ENCODE data around the gene RASAL2.

The RASAL2 gene

GRCh38 chr1:178263341-178263740 lies 169.4 kb downstream of the RASAL2 start:
- H3K27ac ChIP-seq (ENCODE audit: low read depth, low read length) = peak overlapping the region; percentile 49

DNA sequence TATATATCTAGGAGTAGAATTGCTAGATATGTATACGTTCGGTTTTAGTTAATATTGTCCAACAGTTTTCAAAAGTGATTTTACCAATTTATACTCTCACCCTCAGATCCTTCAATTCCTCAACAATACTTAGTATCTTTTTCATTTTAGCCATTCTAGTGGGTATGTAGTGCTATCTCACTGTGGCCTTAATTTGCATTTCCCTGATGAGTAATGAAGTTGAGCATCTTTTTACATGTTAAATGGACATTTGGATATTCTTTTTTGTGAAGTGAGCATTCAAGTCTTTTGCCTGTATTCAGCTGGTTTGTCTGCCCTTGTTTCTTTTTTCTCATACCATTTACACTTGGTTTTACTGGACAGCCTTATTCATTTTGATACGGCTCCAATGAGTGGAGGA lies 172.2 kb downstream of the RASAL2 start:
- Histone ChIP-seq H3K4me1 (ENCODE audit: control insufficient read depth, insufficient read depth, low read length) (peaks cover 84% of the 10 kb centered on the region), H3K27ac (ENCODE audit: low read depth, low read length) (peak overlapping the region; percentile 95), H3K9ac (ENCODE audit: low read depth, low read length) (peak overlapping the region; percentile 54; the same call in 1 of the 2 replicates), H3K4me3 (ENCODE audit: low read depth, low read length) (peak overlapping the region; percentile 46), H3K36me3 (ENCODE audit: control insufficient read depth, insufficient read depth, low read length) (no peaks in the 10 kb centered on the region), H3K9me3 (ENCODE audit: control insufficient read depth, insufficient read depth, low read length) (no peaks in the 10 kb centered on the region), H3K27me3 (ENCODE audit: control insufficient read depth, insufficient read depth, low read length) (no peaks in the 10 kb centered on the region)

More at GRCh38 chr1:178263341-178263740, 169.4 kb downstream of the RASAL2 start:
- no peaks in the 10 kb centered on the region for H3K36me3 ChIP-seq (ENCODE audit: control insufficient read depth, insufficient read depth, low read length)
- H3K4me1 ChIP-seq (ENCODE audit: control insufficient read depth, insufficient read depth, low read length) = peaks cover 64% of the 10 kb centered on the region
- no peaks in the 10 kb centered on the region for H3K9me3 ChIP-seq (ENCODE audit: control insufficient read depth, insufficient read depth, low read length)
- H3K4me3 ChIP-seq (ENCODE audit: low read depth, low read length) = no peak overlapping the region
- H3K27me3 ChIP-seq (ENCODE audit: control insufficient read depth, insufficient read depth, low read length) = no peaks in the 10 kb centered on the region
- no peak overlapping the region for H3K9ac ChIP-seq (ENCODE audit: low read depth, low read length)

DNA sequence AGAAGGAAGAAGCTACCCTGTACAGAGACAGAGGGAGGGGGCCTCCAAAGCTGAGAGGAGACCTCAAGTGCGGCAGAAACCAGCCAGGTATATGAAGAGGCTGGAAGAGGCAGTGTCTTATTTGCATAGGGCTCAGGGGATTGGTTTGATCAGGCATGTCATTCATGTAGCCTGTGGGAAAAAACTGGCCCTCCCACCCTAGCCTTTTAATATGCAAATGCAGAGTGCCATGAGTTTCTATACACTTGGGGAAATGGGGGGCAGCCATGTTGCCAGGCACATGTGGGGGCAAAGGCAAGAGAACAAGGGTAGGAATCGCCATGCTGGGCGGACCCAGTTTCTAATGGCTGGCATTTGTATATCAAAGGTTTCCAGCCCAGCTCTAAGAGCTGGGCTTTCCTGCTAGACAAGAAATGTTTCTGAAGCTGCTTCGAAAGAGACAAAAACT lies 172.7 kb downstream of the RASAL2 start:
- peak overlapping the region; percentile 74 for H3K9ac ChIP-seq (ENCODE audit: low read depth, low read length)
- H3K4me1 ChIP-seq (ENCODE audit: control insufficient read depth, insufficient read depth, low read length) = peaks cover 85% of the 10 kb centered on the region
- H3K36me3 ChIP-seq (ENCODE audit: control insufficient read depth, insufficient read depth, low read length) = no peaks in the 10 kb centered on the region
- H3K27me3 ChIP-seq (ENCODE audit: control insufficient read depth, insufficient read depth, low read length) = no peaks in the 10 kb centered on the region
- H3K9me3 ChIP-seq (ENCODE audit: control insufficient read depth, insufficient read depth, low read length) = no peaks in the 10 kb centered on the region
- peak overlapping the region; percentile 95 for H3K27ac ChIP-seq (ENCODE audit: low read depth, low read length)
- H3K4me3 ChIP-seq (ENCODE audit: low read depth, low read length) = peak overlapping the region; percentile 51

DNA sequence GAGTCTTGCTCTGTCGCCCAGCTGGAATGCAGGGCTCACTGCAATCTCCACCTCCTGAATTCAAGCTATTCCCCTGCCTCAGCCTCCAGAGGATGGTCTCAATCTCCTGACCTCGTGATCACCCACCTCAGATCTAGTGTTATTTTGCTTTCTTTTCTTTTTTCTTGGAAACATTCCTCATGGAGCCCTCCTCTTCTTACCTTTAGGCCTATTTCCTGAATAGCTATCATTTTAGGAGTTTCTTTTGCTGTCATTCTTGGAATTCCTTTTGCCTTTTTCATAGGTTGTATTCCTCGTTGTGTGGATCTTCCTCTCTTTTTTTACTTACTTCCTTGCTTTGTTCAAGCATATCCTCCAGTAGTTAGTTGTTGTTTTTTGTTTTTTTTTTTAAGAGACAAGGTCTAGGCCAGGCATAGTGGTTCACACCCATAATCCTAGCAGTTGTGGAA lies 173.8 kb downstream of the RASAL2 start:
- H3K4me1 ChIP-seq (ENCODE audit: control insufficient read depth, insufficient read depth, low read length) = peaks cover 83% of the 10 kb centered on the region
- no peaks in the 10 kb centered on the region for H3K27me3 ChIP-seq (ENCODE audit: control insufficient read depth, insufficient read depth, low read length)
- H3K27ac ChIP-seq (ENCODE audit: low read depth, low read length) = peak overlapping the region; percentile 95
- peak overlapping the region; percentile 51; the same call in 1 of the 2 replicates for H3K4me3 ChIP-seq (ENCODE audit: low read depth, low read length)
- H3K9ac ChIP-seq (ENCODE audit: low read depth, low read length) = peak overlapping the region; percentile 39
- H3K9me3 ChIP-seq (ENCODE audit: control insufficient read depth, insufficient read depth, low read length) = no peaks in the 10 kb centered on the region
- no peaks in the 10 kb centered on the region for H3K36me3 ChIP-seq (ENCODE audit: control insufficient read depth, insufficient read depth, low read length)

DNA sequence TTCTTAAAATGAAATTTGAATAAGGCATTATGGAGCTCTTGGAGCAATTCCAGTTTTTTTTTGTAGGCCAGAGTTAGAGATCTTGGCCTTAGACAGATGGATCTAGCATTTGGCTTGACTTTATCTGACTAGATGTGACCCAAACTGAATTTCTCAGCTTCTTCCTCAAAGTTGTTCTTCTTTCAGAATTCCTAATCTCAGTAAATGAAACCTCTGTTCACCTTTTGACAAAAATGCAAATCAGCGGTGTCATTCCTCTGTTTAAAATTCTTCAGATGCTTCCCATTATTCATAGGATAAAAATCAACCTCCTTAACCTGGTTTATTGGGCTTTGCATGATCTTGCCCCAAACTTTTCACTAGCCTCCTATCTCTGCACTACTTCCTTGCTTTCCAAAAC lies 177.6 kb downstream of the RASAL2 start:
- no peak overlapping the region for H3K9ac ChIP-seq (ENCODE audit: low read depth, low read length)
- peaks cover 69% of the 10 kb centered on the region for H3K4me1 ChIP-seq (ENCODE audit: control insufficient read depth, insufficient read depth, low read length)
- H3K4me3 ChIP-seq (ENCODE audit: low read depth, low read length) = no peak overlapping the region
- no peak overlapping the region for H3K27ac ChIP-seq (ENCODE audit: low read depth, low read length)
- H3K9me3 ChIP-seq (ENCODE audit: control insufficient read depth, insufficient read depth, low read length) = no peaks in the 10 kb centered on the region
- no peaks in the 10 kb centered on the region for H3K36me3 ChIP-seq (ENCODE audit: control insufficient read depth, insufficient read depth, low read length)
- no peaks in the 10 kb centered on the region for H3K27me3 ChIP-seq (ENCODE audit: control insufficient read depth, insufficient read depth, low read length)

DNA sequence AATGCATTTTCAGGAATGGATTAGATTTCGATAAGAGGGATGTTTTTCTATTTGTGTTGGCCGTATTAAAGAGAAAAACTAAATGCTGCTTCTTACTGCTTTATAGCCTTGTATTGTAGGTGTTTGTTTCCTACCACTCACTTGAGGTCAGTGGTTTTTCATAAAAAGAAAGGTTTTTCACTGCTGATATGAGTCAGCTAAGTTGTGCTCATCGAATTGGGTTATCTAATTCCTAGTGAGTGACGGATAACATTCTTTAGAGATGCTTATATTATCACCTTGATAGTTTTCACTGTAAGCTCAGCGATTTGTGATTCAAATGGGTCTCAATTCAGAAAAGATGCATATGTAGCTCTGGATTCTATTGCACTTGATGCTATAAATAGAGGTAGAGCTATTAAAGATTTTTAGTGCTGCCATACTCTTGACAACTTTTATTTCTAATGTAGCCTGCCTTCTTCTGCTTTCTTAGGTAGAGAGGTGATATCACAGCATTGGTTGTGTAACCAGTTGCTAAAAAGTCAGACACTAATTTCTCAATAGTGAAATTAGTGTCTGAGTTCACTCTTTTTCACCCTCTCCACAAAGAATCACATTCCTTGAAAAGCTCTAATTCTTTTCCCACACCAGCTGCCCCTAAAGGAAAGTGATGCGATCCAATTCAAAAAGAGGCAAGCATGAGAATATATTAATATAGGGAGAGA lies 180.0 kb downstream of the RASAL2 start:
- Histone ChIP-seq H3K27me3 (ENCODE audit: control insufficient read depth, insufficient read depth, low read length) (no peaks in the 10 kb centered on the region), H3K27ac (ENCODE audit: low read depth, low read length) (peak overlapping the region; percentile 22), H3K9ac (ENCODE audit: low read depth, low read length) (no peak overlapping the region), H3K9me3 (ENCODE audit: control insufficient read depth, insufficient read depth, low read length) (peaks cover 8% of the 10 kb centered on the region; the same call in 1 of the 2 replicates), H3K36me3 (ENCODE audit: control insufficient read depth, insufficient read depth, low read length) (no peaks in the 10 kb centered on the region), H3K4me3 (ENCODE audit: low read depth, low read length) (no peak overlapping the region), H3K4me1 (ENCODE audit: control insufficient read depth, insufficient read depth, low read length) (peaks cover 63% of the 10 kb centered on the region)

GRCh38 chr1:178275049-178275448 lies 181.1 kb downstream of the RASAL2 start:
- H3K4me1 ChIP-seq (ENCODE audit: control insufficient read depth, insufficient read depth, low read length) = peaks cover 65% of the 10 kb centered on the region
- H3K9ac ChIP-seq (ENCODE audit: low read depth, low read length) = no peak overlapping the region
- H3K36me3 ChIP-seq (ENCODE audit: control insufficient read depth, insufficient read depth, low read length) = no peaks in the 10 kb centered on the region
- H3K27ac ChIP-seq (ENCODE audit: low read depth, low read length) = peak overlapping the region; percentile 46
- peaks cover 8% of the 10 kb centered on the region; the same call in 1 of the 2 replicates for H3K9me3 ChIP-seq (ENCODE audit: control insufficient read depth, insufficient read depth, low read length)
- H3K4me3 ChIP-seq (ENCODE audit: low read depth, low read length) = no peak overlapping the region
- no peaks in the 10 kb centered on the region for H3K27me3 ChIP-seq (ENCODE audit: control insufficient read depth, insufficient read depth, low read length)

GRCh38 chr1:178275553-178275952 lies 181.6 kb downstream of the RASAL2 start:
- H3K9ac ChIP-seq (ENCODE audit: low read depth, low read length) = no peak overlapping the region
- no peak overlapping the region for H3K4me3 ChIP-seq (ENCODE audit: low read depth, low read length)
- H3K27ac ChIP-seq (ENCODE audit: low read depth, low read length) = peak overlapping the region; percentile 46

GRCh38 chr1:178277793-178278530 lies 184.1 kb downstream of the RASAL2 start:
- peaks cover 77% of the 10 kb centered on the region for H3K4me1 ChIP-seq (ENCODE audit: control insufficient read depth, insufficient read depth, low read length)
- no peak overlapping the region for H3K4me3 ChIP-seq (ENCODE audit: low read depth, low read length)
- H3K27ac ChIP-seq (ENCODE audit: low read depth, low read length) = peak overlapping the region; percentile 10

More at GRCh38 chr1:178275553-178275952, 181.6 kb downstream of the RASAL2 start:
- Histone ChIP-seq H3K36me3 (ENCODE audit: control insufficient read depth, insufficient read depth, low read length) (no peaks in the 10 kb centered on the region), H3K27me3 (ENCODE audit: control insufficient read depth, insufficient read depth, low read length) (no peaks in the 10 kb centered on the region), H3K9me3 (ENCODE audit: control insufficient read depth, insufficient read depth, low read length) (peaks cover 8% of the 10 kb centered on the region; the same call in 1 of the 2 replicates), H3K4me1 (ENCODE audit: control insufficient read depth, insufficient read depth, low read length) (peaks cover 68% of the 10 kb centered on the region)

DNA sequence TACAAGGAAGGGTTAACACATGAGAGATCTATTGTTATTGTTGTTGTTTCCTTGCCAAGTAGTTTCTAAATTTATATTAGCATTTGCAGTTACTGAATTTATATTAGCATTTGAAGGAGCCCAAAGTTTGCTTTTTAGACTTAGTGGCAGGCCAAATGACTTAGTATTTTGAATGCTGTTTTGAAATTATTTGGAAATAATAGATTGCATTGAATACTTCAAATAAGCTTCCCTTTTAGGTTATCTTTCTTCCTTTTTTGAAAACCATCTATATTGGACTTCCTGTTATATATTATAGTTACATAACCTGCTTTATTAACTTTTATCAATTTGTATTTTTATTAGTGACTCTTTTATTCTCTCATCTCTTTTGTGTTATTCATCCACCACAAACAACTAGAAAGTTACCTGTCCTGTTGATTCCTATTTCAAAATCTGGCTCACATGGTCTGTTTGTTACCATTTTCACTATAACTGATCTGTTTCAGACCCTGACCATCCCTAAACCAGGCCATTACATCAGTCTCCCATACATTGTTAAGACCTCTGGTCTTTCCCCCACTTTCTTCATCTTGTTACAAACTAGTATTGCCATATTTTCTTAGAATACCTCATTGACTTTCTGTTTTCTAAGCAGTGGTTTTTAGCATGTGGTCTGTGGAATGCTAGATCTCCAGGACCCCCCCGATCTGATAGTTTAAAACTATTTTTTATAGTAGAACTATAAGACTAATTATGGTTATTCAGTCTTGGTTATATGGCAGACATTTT lies 185.2 kb downstream of the RASAL2 start:
- Histone ChIP-seq H3K27me3 (ENCODE audit: control insufficient read depth, insufficient read depth, low read length) (no peaks in the 10 kb centered on the region), H3K4me3 (ENCODE audit: low read depth, low read length) (no peak overlapping the region), H3K9me3 (ENCODE audit: control insufficient read depth, insufficient read depth, low read length) (peaks cover 8% of the 10 kb centered on the region; the same call in 1 of the 2 replicates), H3K9ac (ENCODE audit: low read depth, low read length) (no peak overlapping the region), H3K27ac (ENCODE audit: low read depth, low read length) (no peak overlapping the region), H3K36me3 (ENCODE audit: control insufficient read depth, insufficient read depth, low read length) (no peaks in the 10 kb centered on the region), H3K4me1 (ENCODE audit: control insufficient read depth, insufficient read depth, low read length) (peaks cover 75% of the 10 kb centered on the region)

More at GRCh38 chr1:178277793-178278530, 184.1 kb downstream of the RASAL2 start:
- Histone ChIP-seq H3K36me3 (ENCODE audit: control insufficient read depth, insufficient read depth, low read length) (no peaks in the 10 kb centered on the region), H3K9me3 (ENCODE audit: control insufficient read depth, insufficient read depth, low read length) (peaks cover 8% of the 10 kb centered on the region; the same call in 1 of the 2 replicates), H3K27me3 (ENCODE audit: control insufficient read depth, insufficient read depth, low read length) (no peaks in the 10 kb centered on the region), H3K9ac (ENCODE audit: low read depth, low read length) (no peak overlapping the region)
